Superior temporal gyrus (tissue), 1 donor: ENCODE data around the gene SSC5D.

ENCODE experiments used
- DNase-seq: peaks from one replicate; pipeline ENCODE4 v3.0.0-alpha.2; 2016; ENCODE audit errors: extremely low spot score

Gene SSC5D

GRCh38 chr19:55554741-55555152, 66.5 kb downstream of the SSC5D start:
- no peak for DNase-seq

GRCh38 chr19:55559684-55560083, 71.4 kb downstream of the SSC5D start:
- DNase-seq, result no peak

- DNase-seq, result no peak
Measured at GRCh38 chr19:55563261-55563690, 75.0 kb downstream of the SSC5D start.

- DNase-seq, result no peak
Measured at GRCh38 chr19:55566823-55567222, 78.6 kb downstream of the SSC5D start.

- no peak for DNase-seq
Measured at GRCh38 chr19:55567708-55568328, 79.6 kb downstream of the SSC5D start.
